ENCODE measurements around the gene GLMN.

DNA sequence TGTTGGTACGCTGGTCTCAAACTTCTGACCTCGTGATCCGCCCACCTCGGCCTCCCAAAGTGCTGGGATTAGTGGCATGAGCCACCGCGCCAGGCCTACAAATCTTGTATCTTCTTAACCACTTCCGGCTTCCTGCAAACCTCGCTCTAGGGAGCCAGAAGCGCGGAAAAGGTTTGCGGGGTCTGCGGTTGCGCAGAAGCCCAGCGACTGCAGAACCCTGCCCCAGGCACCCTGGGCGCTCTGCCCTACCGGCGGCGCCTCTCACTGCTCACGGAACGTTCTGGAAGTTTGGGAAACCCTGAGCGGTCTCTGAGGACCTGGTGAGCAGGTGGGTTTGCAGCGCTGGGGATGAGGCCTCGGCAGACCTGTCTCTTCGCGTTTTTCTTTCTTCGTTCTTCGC lies 81.1 kb downstream of the GLMN start, which contains the start of gene C1orf146:
- TF ChIP-seq POLR2A (IDR thresholded peaks at IDR 0.05), result no peak
- TF ChIP-seq, protein P1, sequence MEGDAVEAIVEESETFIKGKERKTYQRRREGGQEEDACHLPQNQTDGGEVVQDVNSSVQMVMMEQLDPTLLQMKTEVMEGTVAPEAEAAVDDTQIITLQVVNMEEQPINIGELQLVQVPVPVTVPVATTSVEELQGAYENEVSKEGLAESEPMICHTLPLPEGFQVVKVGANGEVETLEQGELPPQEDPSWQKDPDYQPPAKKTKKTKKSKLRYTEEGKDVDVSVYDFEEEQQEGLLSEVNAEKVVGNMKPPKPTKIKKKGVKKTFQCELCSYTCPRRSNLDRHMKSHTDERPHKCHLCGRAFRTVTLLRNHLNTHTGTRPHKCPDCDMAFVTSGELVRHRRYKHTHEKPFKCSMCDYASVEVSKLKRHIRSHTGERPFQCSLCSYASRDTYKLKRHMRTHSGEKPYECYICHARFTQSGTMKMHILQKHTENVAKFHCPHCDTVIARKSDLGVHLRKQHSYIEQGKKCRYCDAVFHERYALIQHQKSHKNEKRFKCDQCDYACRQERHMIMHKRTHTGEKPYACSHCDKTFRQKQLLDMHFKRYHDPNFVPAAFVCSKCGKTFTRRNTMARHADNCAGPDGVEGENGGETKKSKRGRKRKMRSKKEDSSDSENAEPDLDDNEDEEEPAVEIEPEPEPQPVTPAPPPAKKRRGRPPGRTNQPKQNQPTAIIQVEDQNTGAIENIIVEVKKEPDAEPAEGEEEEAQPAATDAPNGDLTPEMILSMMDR (IDR thresholded peaks at IDR 0.05), result no peak

Data from thyroid gland (tissue), 4 donors.